ENCODE measurements around the gene ABCC6.

GRCh38 chr16:16146380-16147315 lies 76.6 kb downstream of the ABCC6 start:
- TF ChIP-seq POLR2A (IDR thresholded peaks at IDR 0.05), result no peak
- no peak for TF ChIP-seq CTCF (IDR thresholded peaks at IDR 0.05)

Measured in testis (tissue), 2 donors.